Measurements from ENCODE around the gene SCN7A. TPM values are rescaled to one million over a fixed set of nuclear protein-coding genes. Genes with fewer than 3 reads are reported as not detected.

Gene SCN7A
- under 1 TPM; 0.18 to 0.29 TPM for total RNA-seq
- polyA plus RNA-seq (2013, experiment 1 of 2), result 0.61 TPM
- polyA plus RNA-seq (2013, experiment 2 of 2), result 0.25 TPM
- long read RNA-seq, experiment 1, result 0 reads
- long read RNA-seq, experiment 2, result 0 reads
- long read RNA-seq, experiment 3, result 0 reads
- long read RNA-seq, experiment 4, result 0 reads

GRCh38 chr2:166494140-166494624 is at the start of gene SCN7A:
Gene SCN7A, minus strand, starts transcription at chr2:166494249. Its CDS starts 16,553 bp downstream, at chr2:166477696.
- Histone ChIP-seq H3K4me1 (ENCODE audit: control insufficient read depth, insufficient read depth, low read length) (no peaks in the 10 kb centered on the region), H3K9me3 (ENCODE audit: control insufficient read depth, low read length) (no peaks in the 10 kb centered on the region), H3K4me3 (ENCODE audit: low read length) (peak within 1 kb of the TSS; percentile 56), H3K27ac (ENCODE audit: low read depth, low read length) (no peak within 1 kb of the TSS), H3K27me3 (ENCODE audit: control insufficient read depth, insufficient read depth, low read length, poor library complexity, severe bottlenecking) (peaks cover 23% of the 10 kb centered on the region), H3K36me3 (ENCODE audit: control insufficient read depth, insufficient read depth, low read length) (no peaks in the 10 kb centered on the region), H3K9ac (ENCODE audit: extremely low read depth, low read length, poor library complexity, severe bottlenecking) (no peak within 1 kb of the TSS)
- Mint-ChIP-seq H3K4me3 (peak within 1 kb of the TSS; percentile 57), H3K36me3 (ENCODE audit: low read depth) (no peaks in the 10 kb centered on the region), H3K9me3 (no peaks in the 10 kb centered on the region), H3K4me1 (peaks cover 6% of the 10 kb centered on the region), H3K27ac (peak within 1 kb of the TSS; percentile 14), H3K27me3 (ENCODE audit: insufficient read depth) (peaks cover 22% of the 10 kb centered on the region)
- peak; percentile 84 for DNase-seq
- WGBS, 2 experiments (ENCODE audit: insufficient coverage in 1 of 2, insufficient read length in 1 of 2), result 10% methylated on average over 16 of the region's 16 CpGs; no CpG with 5 or more reads in 1 of the 2 experiments
- no peak for TF ChIP-seq CTCF (conservative IDR thresholded peaks at IDR 0.05)

- Mint-ChIP-seq H3K9me3 (no peaks in the 10 kb centered on the region), H3K27ac (no peak overlapping the region), H3K4me3 (no peak overlapping the region), H3K27me3 (ENCODE audit: insufficient read depth) (no peaks in the 10 kb centered on the region), H3K36me3 (ENCODE audit: low read depth) (no peaks in the 10 kb centered on the region), H3K4me1 (peaks cover 2% of the 10 kb centered on the region)
- WGBS, 2 experiments (ENCODE audit: insufficient coverage in 1 of 2, insufficient read length in 1 of 2), result 21 to 36% methylated on average over 4 to 9 of the region's 9 CpGs
- Histone ChIP-seq H3K36me3 (ENCODE audit: control insufficient read depth, insufficient read depth, low read length) (no peaks in the 10 kb centered on the region), H3K27ac (ENCODE audit: low read depth, low read length) (no peak overlapping the region), H3K27me3 (ENCODE audit: control insufficient read depth, insufficient read depth, low read length, poor library complexity, severe bottlenecking) (no peaks in the 10 kb centered on the region), H3K4me1 (ENCODE audit: control insufficient read depth, insufficient read depth, low read length) (no peaks in the 10 kb centered on the region), H3K4me3 (ENCODE audit: low read length) (no peak overlapping the region), H3K9ac (ENCODE audit: extremely low read depth, low read length, poor library complexity, severe bottlenecking) (no peak overlapping the region), H3K9me3 (ENCODE audit: control insufficient read depth, low read length) (no peaks in the 10 kb centered on the region)
- DNase-seq, result peak; percentile 59
- peak; percentile 94 for TF ChIP-seq CTCF (conservative IDR thresholded peaks at IDR 0.05)
Observed at GRCh38 chr2:166539340-166540162, 45.5 kb upstream of the SCN7A start.

- no peaks in the 10 kb centered on the region for H3K27me3 ChIP-seq (ENCODE audit: control insufficient read depth, insufficient read depth, low read length, poor library complexity, severe bottlenecking)
- no peaks in the 10 kb centered on the region for H3K36me3 ChIP-seq (ENCODE audit: control insufficient read depth, insufficient read depth, low read length)
- Mint-ChIP-seq H3K4me3 (no peak overlapping the region), H3K27me3 (ENCODE audit: insufficient read depth) (no peaks in the 10 kb centered on the region), H3K4me1 (peaks cover 2% of the 10 kb centered on the region), H3K36me3 (ENCODE audit: low read depth) (no peaks in the 10 kb centered on the region), H3K9me3 (no peaks in the 10 kb centered on the region), H3K27ac (no peak overlapping the region)
- no peaks in the 10 kb centered on the region for H3K9me3 ChIP-seq (ENCODE audit: control insufficient read depth, low read length)
- H3K27ac ChIP-seq (ENCODE audit: low read depth, low read length), result no peak overlapping the region
- no peak overlapping the region for H3K9ac ChIP-seq (ENCODE audit: extremely low read depth, low read length, poor library complexity, severe bottlenecking)
- 95 to 100% methylated on average over 2 of the region's 2 CpGs for WGBS, 2 experiments (ENCODE audit: insufficient coverage in 1 of 2, insufficient read length in 1 of 2)
- H3K4me3 ChIP-seq (ENCODE audit: low read length), result no peak overlapping the region
- no peaks in the 10 kb centered on the region for H3K4me1 ChIP-seq (ENCODE audit: control insufficient read depth, insufficient read depth, low read length)
- no peak for TF ChIP-seq CTCF (conservative IDR thresholded peaks at IDR 0.05)
- no peak for DNase-seq
Observed at GRCh38 chr2:166536111-166536510, 42.1 kb upstream of the SCN7A start.

Data from endodermal cell (in vitro differentiated cells).